ENCODE data around the gene RASD1. TPM values are rescaled to one million over a fixed set of nuclear protein-coding genes. Genes with fewer than 3 reads are reported as not detected.

RASD1 gene
- total RNA-seq, 1 experiment from 2014 or later, result 5.7 TPM

DNA sequence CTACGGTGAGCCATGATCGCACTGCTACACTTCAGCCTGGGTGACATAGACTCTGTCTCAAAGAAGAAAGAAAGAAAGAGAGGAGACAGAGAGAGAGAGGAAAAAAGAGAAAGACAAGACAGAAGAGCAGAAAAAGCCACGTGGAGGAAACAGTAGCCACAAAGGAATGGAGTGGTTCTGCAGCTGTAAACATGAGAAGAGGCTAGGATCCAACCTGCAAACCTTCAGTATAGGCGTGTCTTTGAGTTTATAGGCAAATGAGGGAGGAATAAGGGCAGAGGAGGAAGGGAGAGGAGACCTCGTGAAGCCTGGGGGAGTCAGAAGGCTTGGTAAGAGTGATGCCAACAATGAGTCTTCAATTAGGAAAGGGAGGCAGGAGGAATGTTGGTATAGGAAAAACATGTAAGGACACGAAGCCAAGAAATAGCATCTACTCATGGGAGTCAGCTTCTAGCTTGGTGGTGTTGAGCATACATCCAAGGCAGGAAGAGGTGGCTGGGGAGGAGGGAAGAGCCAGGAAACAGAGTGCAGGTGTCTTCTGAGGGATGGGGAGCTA lies 15.5 kb downstream of the RASD1 start:
- Histone ChIP-seq H3K14ac (ENCODE audit: insufficient read depth, low read length) (no peak overlapping the region), H4K8ac (replicated peaks; ENCODE audit: insufficient read length, low read depth, low read length) (no peak overlapping the region), H3K4me1 (ENCODE audit: insufficient read depth, low read length) (no peaks in the 10 kb centered on the region), H2AK5ac (ENCODE audit: insufficient read length, low read length) (no peak overlapping the region), H3K27me3 (ENCODE audit: insufficient read depth, low read length) (no peaks in the 10 kb centered on the region), H2BK5ac (ENCODE audit: insufficient read length, low read length) (no peak overlapping the region), H3K56ac (ENCODE audit: insufficient read length, low read depth, low read length) (no peak overlapping the region), H2BK15ac (ENCODE audit: low read depth, low read length) (no peak overlapping the region), H3K79me2 (ENCODE audit: insufficient read depth, low read length) (peaks cover 7% of the 10 kb centered on the region), H3K4ac (ENCODE audit: low read depth, low read length) (no peak overlapping the region), H3K23me2 (ENCODE audit: insufficient read length, low read depth, low read length, poor library complexity, severe bottlenecking) (peaks cover 4% of the 10 kb centered on the region), H2BK20ac (ENCODE audit: low read depth, low read length, poor library complexity, severe bottlenecking) (no peak overlapping the region), H3K18ac (ENCODE audit: insufficient read length, low read depth, low read length) (no peak overlapping the region), H2BK120ac (ENCODE audit: low read depth, low read length, poor library complexity, severe bottlenecking) (no peak overlapping the region), H3K9me3 (ENCODE audit: control insufficient read depth, low read depth, low read length) (no peaks in the 10 kb centered on the region), H3K4me2 (ENCODE audit: insufficient read depth, insufficient read length, low read length) (no peak overlapping the region), H2BK12ac (ENCODE audit: insufficient read length, low read depth, low read length) (no peak overlapping the region), H4K5ac (ENCODE audit: insufficient read length, low read depth, low read length) (no peak overlapping the region), H3K9ac (ENCODE audit: extremely low read depth, insufficient read length, low read length) (no peak overlapping the region), H3K27ac (ENCODE audit: insufficient read length, low read depth, low read length) (no peak overlapping the region), H2AFZ (ENCODE audit: low read length) (no peak overlapping the region), H3T11ph (ENCODE audit: low read length) (no peak overlapping the region), H3K79me1 (ENCODE audit: insufficient read depth, low read depth, low read length, poor library complexity, severe bottlenecking) (peaks cover 9% of the 10 kb centered on the region), H4K20me1 (ENCODE audit: control insufficient read depth, insufficient read depth, insufficient read length) (no peaks in the 10 kb centered on the region), H3K23ac (ENCODE audit: insufficient read length, low read depth, low read length) (no peak overlapping the region), H4K91ac (ENCODE audit: insufficient read length, low read depth, low read length) (no peak overlapping the region)
- Mint-ChIP-seq H3K9me3 (peaks cover 0 to 5% of the 10 kb centered on the region in 2 experiments; a peak in 2 of 5 replicates), H3K4me3 (no peak overlapping the region), H3K27ac (peak overlapping the region in 1 of 3 experiments; percentile 85; a peak in 3 of 7 replicates), H3K27me3 (ENCODE audit: low read depth) (peaks cover under 1% of the 10 kb centered on the region), H3K36me3 (ENCODE audit: insufficient read depth in 1 of 3, low read depth in 3 of 3) (peaks cover 6 to 22% (median 16%) of the 10 kb centered on the region in 3 experiments), H3K4me1 (peaks cover 13 to 15% of the 10 kb centered on the region in 2 experiments)
- TF ChIP-seq, protein P1, sequence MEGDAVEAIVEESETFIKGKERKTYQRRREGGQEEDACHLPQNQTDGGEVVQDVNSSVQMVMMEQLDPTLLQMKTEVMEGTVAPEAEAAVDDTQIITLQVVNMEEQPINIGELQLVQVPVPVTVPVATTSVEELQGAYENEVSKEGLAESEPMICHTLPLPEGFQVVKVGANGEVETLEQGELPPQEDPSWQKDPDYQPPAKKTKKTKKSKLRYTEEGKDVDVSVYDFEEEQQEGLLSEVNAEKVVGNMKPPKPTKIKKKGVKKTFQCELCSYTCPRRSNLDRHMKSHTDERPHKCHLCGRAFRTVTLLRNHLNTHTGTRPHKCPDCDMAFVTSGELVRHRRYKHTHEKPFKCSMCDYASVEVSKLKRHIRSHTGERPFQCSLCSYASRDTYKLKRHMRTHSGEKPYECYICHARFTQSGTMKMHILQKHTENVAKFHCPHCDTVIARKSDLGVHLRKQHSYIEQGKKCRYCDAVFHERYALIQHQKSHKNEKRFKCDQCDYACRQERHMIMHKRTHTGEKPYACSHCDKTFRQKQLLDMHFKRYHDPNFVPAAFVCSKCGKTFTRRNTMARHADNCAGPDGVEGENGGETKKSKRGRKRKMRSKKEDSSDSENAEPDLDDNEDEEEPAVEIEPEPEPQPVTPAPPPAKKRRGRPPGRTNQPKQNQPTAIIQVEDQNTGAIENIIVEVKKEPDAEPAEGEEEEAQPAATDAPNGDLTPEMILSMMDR (conservative IDR thresholded peaks at IDR 0.05), result no peak
- WGBS (ENCODE audit: extremely low coverage, insufficient read length, low lambda C conversion rate), result no CpG with 5 or more reads among the region's 6 CpGs
- no peak for DNase-seq
